ENCODE results near the gene NEK5. TPM values are rescaled to one million over a fixed set of nuclear protein-coding genes. Genes with fewer than 3 reads are reported as not detected.
A peak's percentile ranks its signal among the peaks of the same experiment; 100 is the strongest.
"Not testable (repeated sequence)": the region's sequence is repeated elsewhere in the genome, so short reads cannot be mapped to it uniquely, and the experiment has no call there.

Gene NEK5
- under 1 TPM; 0.02 to 0.08 TPM for polyA plus RNA-seq

- Histone ChIP-seq H3K36me3 (ENCODE audit: control insufficient read depth in 2 of 2, insufficient read depth in 2 of 2, low read length in 1 of 2) (peaks cover 0 to 4% of the 10 kb centered on the region in 2 donors), H3K4me1 (ENCODE audit: control insufficient read depth in 2 of 2, insufficient read depth in 2 of 2, low read length in 1 of 2) (no peaks in the 10 kb centered on the region), H3K27me3 (ENCODE audit: control insufficient read depth in 1 of 2, insufficient read depth in 2 of 2, low read length in 2 of 2) (no peaks in the 10 kb centered on the region), H3K9me3 (ENCODE audit: control insufficient read depth in 2 of 2, insufficient read depth in 1 of 2, low read depth in 1 of 2, low read length in 1 of 2) (no peaks in the 10 kb centered on the region), H3K4me3 (ENCODE audit: low read depth in 1 of 2, low read length in 2 of 2) (peak within 1 kb of the TSS; percentile 70), H3K27ac (ENCODE audit: low read depth in 2 of 2, low read length in 1 of 2) (no peak within 1 kb of the TSS)
- WGBS, 2 donors = 11 to 12% methylated on average over 71 of the region's 71 CpGs
These were observed at the start of gene NEK5 for GRCh38 chr13:52128714-52129700. NEK5 (minus strand) TSS chr13:52129073; CDS start chr13:52127482, 1,591 bp downstream.

DNA sequence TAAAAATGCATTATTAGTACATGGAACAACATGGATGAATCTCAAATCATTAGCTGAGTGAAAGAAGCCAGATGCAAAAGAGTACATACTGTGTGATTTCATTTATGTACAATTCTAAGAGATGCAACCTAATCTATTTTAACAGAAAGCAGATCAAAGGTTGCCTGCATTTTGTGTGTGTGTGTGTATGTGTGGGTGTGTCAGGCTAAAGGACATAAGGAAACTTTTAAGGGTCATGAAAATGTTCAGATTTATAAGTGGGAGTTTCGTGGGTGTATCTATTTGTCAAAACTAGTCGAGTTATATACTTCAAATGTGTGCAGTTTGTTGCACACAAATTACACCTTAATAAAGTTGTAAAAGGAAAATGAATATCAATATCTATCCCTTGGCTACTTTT, 48.4 kb upstream of the NEK5 start:
- H3K4me1 ChIP-seq (ENCODE audit: control insufficient read depth in 2 of 2, insufficient read depth in 2 of 2, low read length in 1 of 2) = no peaks in the 10 kb centered on the region
- H3K9me3 ChIP-seq (ENCODE audit: control insufficient read depth in 2 of 2, insufficient read depth in 1 of 2, low read depth in 1 of 2, low read length in 1 of 2) = no peaks in the 10 kb centered on the region
- H3K36me3 ChIP-seq (ENCODE audit: control insufficient read depth in 2 of 2, insufficient read depth in 2 of 2, low read length in 1 of 2) = peaks cover 2 to 5% of the 10 kb centered on the region in 2 donors
- H3K27ac ChIP-seq (ENCODE audit: low read depth in 2 of 2, low read length in 1 of 2) = no peak overlapping the region
- WGBS, 2 donors = 79 to 89% methylated on average over 2 of the region's 2 CpGs
- no peaks in the 10 kb centered on the region for H3K27me3 ChIP-seq (ENCODE audit: control insufficient read depth in 1 of 2, insufficient read depth in 2 of 2, low read length in 2 of 2)
- H3K4me3 ChIP-seq (ENCODE audit: low read depth in 1 of 2, low read length in 2 of 2) = no peak overlapping the region

DNA sequence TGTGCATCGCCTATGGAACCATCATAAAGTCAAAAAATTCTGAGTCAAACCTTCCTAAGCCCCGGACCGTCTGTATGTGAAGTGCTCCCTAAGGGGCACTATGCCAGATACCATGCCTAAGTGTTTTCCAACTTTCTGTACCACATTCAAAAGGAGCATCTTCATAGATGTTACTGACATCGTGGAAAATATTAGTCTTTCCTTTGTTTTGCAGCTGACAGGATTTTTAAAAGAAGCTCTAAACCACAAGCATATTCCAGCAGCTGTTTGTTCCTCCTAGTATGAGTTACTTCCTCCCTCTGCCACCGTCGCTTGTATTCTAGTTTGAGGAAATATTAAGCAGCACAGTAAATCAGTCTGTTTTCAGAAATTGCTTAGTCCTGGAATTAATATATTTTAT, 45.1 kb upstream of the NEK5 start:
- H3K4me1 ChIP-seq (ENCODE audit: control insufficient read depth in 2 of 2, insufficient read depth in 2 of 2, low read length in 1 of 2); H3K4me3 ChIP-seq (ENCODE audit: low read depth in 1 of 2, low read length in 2 of 2); H3K9me3 ChIP-seq (ENCODE audit: control insufficient read depth in 2 of 2, insufficient read depth in 1 of 2, low read depth in 1 of 2, low read length in 1 of 2); H3K36me3 ChIP-seq (ENCODE audit: control insufficient read depth in 2 of 2, insufficient read depth in 2 of 2, low read length in 1 of 2); H3K27ac ChIP-seq (ENCODE audit: low read depth in 2 of 2, low read length in 1 of 2); H3K27me3 ChIP-seq (ENCODE audit: control insufficient read depth in 1 of 2, insufficient read depth in 2 of 2, low read length in 2 of 2): not testable (repeated sequence)
- 71 to 79% methylated on average over 6 of the region's 6 CpGs for WGBS, 2 donors

DNA sequence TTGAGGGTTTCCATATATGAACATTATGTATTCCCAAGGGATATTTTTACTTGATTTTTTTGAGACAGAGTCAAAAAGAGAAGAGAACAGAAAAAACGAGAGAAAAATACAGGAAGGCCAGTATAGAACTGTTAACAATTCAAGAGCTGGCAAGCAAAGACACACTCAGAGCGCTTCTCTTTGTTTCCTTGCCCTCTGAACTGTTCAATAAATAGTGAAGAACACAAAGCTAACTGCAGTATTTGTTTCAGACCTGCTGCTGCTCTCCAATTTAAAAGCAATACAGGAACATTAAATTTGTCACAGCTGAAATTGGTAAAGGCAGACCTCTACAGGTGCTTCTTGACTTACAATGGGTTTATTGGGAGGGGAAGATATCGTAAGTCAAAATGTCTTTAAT, 44.5 kb upstream of the NEK5 start:
- H3K36me3 ChIP-seq (ENCODE audit: control insufficient read depth in 2 of 2, insufficient read depth in 2 of 2, low read length in 1 of 2) = no peaks in the 10 kb centered on the region
- H3K27ac ChIP-seq (ENCODE audit: low read depth in 2 of 2, low read length in 1 of 2) = no peak overlapping the region
- WGBS, 2 donors = 85 to 89% methylated on average over 3 of the region's 3 CpGs
- H3K9me3 ChIP-seq (ENCODE audit: control insufficient read depth in 2 of 2, insufficient read depth in 1 of 2, low read depth in 1 of 2, low read length in 1 of 2) = no peaks in the 10 kb centered on the region
- no peak overlapping the region for H3K4me3 ChIP-seq (ENCODE audit: low read depth in 1 of 2, low read length in 2 of 2)
- no peaks in the 10 kb centered on the region for H3K4me1 ChIP-seq (ENCODE audit: control insufficient read depth in 2 of 2, insufficient read depth in 2 of 2, low read length in 1 of 2)
- H3K27me3 ChIP-seq (ENCODE audit: control insufficient read depth in 1 of 2, insufficient read depth in 2 of 2, low read length in 2 of 2) = no peaks in the 10 kb centered on the region

DNA sequence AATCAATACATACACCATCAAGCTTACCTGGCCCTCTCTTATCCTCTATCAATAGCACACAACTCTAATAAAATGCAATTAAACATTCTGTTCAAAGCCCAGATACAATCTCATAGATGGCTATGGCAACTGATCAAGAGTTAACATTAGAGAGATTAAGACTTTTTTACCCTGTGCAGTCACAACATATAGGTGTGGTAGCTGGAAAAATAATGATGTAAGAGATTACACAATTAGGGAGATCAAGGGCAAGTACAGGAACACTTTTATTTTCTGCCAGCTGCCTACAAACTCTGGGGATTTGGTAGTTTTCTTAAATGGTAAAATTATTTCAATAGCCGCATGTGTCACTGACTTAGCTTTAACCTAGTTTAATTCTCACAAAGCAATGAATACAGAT, 42.8 kb upstream of the NEK5 start:
- H3K27ac ChIP-seq (ENCODE audit: low read depth in 2 of 2, low read length in 1 of 2); H3K4me3 ChIP-seq (ENCODE audit: low read depth in 1 of 2, low read length in 2 of 2); H3K27me3 ChIP-seq (ENCODE audit: control insufficient read depth in 1 of 2, insufficient read depth in 2 of 2, low read length in 2 of 2); H3K4me1 ChIP-seq (ENCODE audit: control insufficient read depth in 2 of 2, insufficient read depth in 2 of 2, low read length in 1 of 2); H3K9me3 ChIP-seq (ENCODE audit: control insufficient read depth in 2 of 2, insufficient read depth in 1 of 2, low read depth in 1 of 2, low read length in 1 of 2); H3K36me3 ChIP-seq (ENCODE audit: control insufficient read depth in 2 of 2, insufficient read depth in 2 of 2, low read length in 1 of 2): not testable (repeated sequence)
- 76 to 86% methylated on average over 1 of the region's 1 CpG for WGBS, 2 donors

DNA sequence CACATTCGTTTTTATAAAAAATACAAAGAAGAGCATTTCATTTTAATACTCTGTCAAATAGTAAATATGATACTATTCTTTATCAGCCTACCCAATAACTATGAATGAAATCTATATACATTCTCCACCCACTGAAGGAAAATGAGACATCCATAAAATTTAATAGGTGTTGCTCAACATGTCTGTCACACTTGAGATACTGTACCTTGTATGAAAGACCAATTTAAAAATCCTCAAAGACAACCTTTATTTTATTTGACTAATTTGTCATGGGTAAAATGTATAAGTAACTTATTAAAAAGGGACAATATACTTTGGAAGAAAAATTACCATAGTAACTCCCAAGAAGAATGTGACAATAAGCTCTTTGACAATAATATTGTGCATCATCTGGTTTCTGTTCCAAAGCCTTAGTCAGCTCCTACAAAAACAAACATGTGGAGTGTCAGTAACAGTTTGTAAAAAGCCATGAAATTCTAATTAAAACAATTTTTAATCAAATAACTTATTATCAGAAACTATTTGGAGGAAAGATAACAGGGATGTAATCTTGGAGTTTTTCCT, 42.0 kb upstream of the NEK5 start:
- not testable (repeated sequence) for H3K27me3 ChIP-seq (ENCODE audit: control insufficient read depth in 1 of 2, insufficient read depth in 2 of 2, low read length in 2 of 2); H3K4me1 ChIP-seq (ENCODE audit: control insufficient read depth in 2 of 2, insufficient read depth in 2 of 2, low read length in 1 of 2); H3K4me3 ChIP-seq (ENCODE audit: low read depth in 1 of 2, low read length in 2 of 2); H3K9me3 ChIP-seq (ENCODE audit: control insufficient read depth in 2 of 2, insufficient read depth in 1 of 2, low read depth in 1 of 2, low read length in 1 of 2); H3K36me3 ChIP-seq (ENCODE audit: control insufficient read depth in 2 of 2, insufficient read depth in 2 of 2, low read length in 1 of 2); H3K27ac ChIP-seq (ENCODE audit: low read depth in 2 of 2, low read length in 1 of 2)
- 75 to 80% methylated on average over 1 of the region's 1 CpG for WGBS, 2 donors

DNA sequence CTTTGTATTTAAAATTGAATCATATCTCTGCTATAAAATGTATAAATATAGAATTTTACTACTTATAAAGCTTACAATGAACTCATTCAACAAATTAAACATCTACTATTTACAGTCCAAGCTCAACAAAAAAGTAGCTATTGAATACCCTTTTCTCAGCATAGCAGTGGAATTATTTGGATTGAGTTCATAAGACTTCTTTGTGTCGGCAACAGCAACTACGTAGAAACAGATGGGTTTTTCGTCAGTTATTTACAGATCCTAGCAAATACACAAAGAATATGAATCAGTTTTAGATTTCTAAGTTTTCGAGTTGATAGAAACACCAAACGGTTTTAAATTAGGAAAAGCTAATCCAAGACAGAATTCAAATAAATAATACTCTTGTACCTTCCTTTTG, 41.0 kb upstream of the NEK5 start:
- H3K27ac ChIP-seq (ENCODE audit: low read depth in 2 of 2, low read length in 1 of 2) = no peak overlapping the region
- H3K4me1 ChIP-seq (ENCODE audit: control insufficient read depth in 2 of 2, insufficient read depth in 2 of 2, low read length in 1 of 2) = no peaks in the 10 kb centered on the region
- no peak overlapping the region for H3K4me3 ChIP-seq (ENCODE audit: low read depth in 1 of 2, low read length in 2 of 2)
- no peaks in the 10 kb centered on the region for H3K27me3 ChIP-seq (ENCODE audit: control insufficient read depth in 1 of 2, insufficient read depth in 2 of 2, low read length in 2 of 2)
- no peaks in the 10 kb centered on the region for H3K36me3 ChIP-seq (ENCODE audit: control insufficient read depth in 2 of 2, insufficient read depth in 2 of 2, low read length in 1 of 2)
- H3K9me3 ChIP-seq (ENCODE audit: control insufficient read depth in 2 of 2, insufficient read depth in 1 of 2, low read depth in 1 of 2, low read length in 1 of 2) = no peaks in the 10 kb centered on the region
- 87 to 89% methylated on average over 5 of the region's 5 CpGs for WGBS, 2 donors

GRCh38 chr13:52165411-52165810, 36.5 kb upstream of the NEK5 start:
- WGBS, 2 donors = 58 to 62% methylated on average over 2 of the region's 2 CpGs

DNA sequence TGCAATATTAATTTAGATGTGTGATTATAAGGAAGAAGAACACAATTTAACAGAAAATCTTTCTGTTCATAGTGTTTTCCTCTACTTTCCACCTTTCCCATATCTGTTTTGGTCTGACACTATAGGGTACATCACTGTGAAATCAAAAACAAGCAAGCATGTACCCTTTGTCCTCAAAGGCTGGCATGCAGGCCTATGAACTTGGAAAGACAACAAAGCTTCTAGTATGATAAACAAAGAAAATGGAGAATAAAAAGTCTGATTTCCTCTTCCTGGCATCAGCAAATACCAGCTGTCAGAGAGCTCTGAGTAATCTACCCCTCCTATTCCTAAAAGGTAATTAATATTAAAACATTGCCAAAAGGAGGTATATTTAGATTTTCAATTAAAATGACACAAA, 36.1 kb upstream of the NEK5 start:
- H3K4me1 ChIP-seq (ENCODE audit: control insufficient read depth in 2 of 2, insufficient read depth in 2 of 2, low read length in 1 of 2) = no peaks in the 10 kb centered on the region
- no peak overlapping the region for H3K27ac ChIP-seq (ENCODE audit: low read depth in 2 of 2, low read length in 1 of 2)
- no peaks in the 10 kb centered on the region for H3K9me3 ChIP-seq (ENCODE audit: control insufficient read depth in 2 of 2, insufficient read depth in 1 of 2, low read depth in 1 of 2, low read length in 1 of 2)
- H3K27me3 ChIP-seq (ENCODE audit: control insufficient read depth in 1 of 2, insufficient read depth in 2 of 2, low read length in 2 of 2) = no peaks in the 10 kb centered on the region
- no peak overlapping the region for H3K4me3 ChIP-seq (ENCODE audit: low read depth in 1 of 2, low read length in 2 of 2)
- no peaks in the 10 kb centered on the region for H3K36me3 ChIP-seq (ENCODE audit: control insufficient read depth in 2 of 2, insufficient read depth in 2 of 2, low read length in 1 of 2)

More at GRCh38 chr13:52165411-52165810, 36.5 kb upstream of the NEK5 start:
- H3K36me3 ChIP-seq (ENCODE audit: control insufficient read depth in 2 of 2, insufficient read depth in 2 of 2, low read length in 1 of 2) = no peaks in the 10 kb centered on the region
- no peak overlapping the region for H3K27ac ChIP-seq (ENCODE audit: low read depth in 2 of 2, low read length in 1 of 2)
- no peaks in the 10 kb centered on the region for H3K9me3 ChIP-seq (ENCODE audit: control insufficient read depth in 2 of 2, insufficient read depth in 1 of 2, low read depth in 1 of 2, low read length in 1 of 2)
- H3K27me3 ChIP-seq (ENCODE audit: control insufficient read depth in 1 of 2, insufficient read depth in 2 of 2, low read length in 2 of 2) = no peaks in the 10 kb centered on the region
- H3K4me1 ChIP-seq (ENCODE audit: control insufficient read depth in 2 of 2, insufficient read depth in 2 of 2, low read length in 1 of 2) = no peaks in the 10 kb centered on the region
- no peak overlapping the region for H3K4me3 ChIP-seq (ENCODE audit: low read depth in 1 of 2, low read length in 2 of 2)

- not testable (repeated sequence) for H3K27me3 ChIP-seq (ENCODE audit: control insufficient read depth in 1 of 2, insufficient read depth in 2 of 2, low read length in 2 of 2); H3K4me1 ChIP-seq (ENCODE audit: control insufficient read depth in 2 of 2, insufficient read depth in 2 of 2, low read length in 1 of 2); H3K4me3 ChIP-seq (ENCODE audit: low read depth in 1 of 2, low read length in 2 of 2); H3K27ac ChIP-seq (ENCODE audit: low read depth in 2 of 2, low read length in 1 of 2); H3K9me3 ChIP-seq (ENCODE audit: control insufficient read depth in 2 of 2, insufficient read depth in 1 of 2, low read depth in 1 of 2, low read length in 1 of 2); H3K36me3 ChIP-seq (ENCODE audit: control insufficient read depth in 2 of 2, insufficient read depth in 2 of 2, low read length in 1 of 2)
- WGBS, 2 donors = 80 to 88% methylated on average over 3 of the region's 3 CpGs
These were observed 35.0 kb upstream of the NEK5 start for GRCh38 chr13:52163878-52164277.

All from esophagus (tissue), 2 donors.